Superior temporal gyrus (tissue), 1 donor: ENCODE measurements around the gene SPEF2.

Source experiments
- DNase-seq: peaks from one replicate; pipeline ENCODE4 v3.0.0-alpha.2; 2016; ENCODE audit errors: extremely low spot score

SPEF2 gene

DNA sequence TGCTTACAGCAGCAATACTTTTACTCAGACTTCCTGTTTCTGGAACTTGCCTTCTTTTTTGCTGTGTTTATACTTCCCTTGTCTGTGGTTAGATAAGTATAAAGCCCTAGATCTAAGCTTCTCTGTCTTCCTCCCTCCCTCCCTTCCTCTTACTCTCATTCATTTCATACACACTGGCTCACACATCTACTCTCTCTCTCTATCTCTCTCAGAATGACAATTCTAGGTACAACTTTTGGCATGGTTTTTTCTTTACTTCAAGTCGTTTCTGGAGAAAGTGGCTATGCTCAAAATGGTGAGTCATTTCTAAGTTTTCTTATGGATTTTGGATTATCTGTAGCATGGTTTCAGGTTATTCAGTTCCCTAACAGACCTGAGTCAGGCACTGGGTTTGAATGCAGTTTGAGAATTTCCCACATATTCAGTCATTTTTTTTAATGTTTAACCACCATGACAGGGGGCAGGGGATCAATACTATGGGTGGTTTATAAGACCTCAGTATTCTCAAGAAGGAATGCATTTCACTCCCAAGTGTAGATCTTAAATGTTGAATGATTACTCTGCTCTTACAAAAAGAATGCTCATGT lies 239.2 kb downstream of the SPEF2 start, which contains the start of gene IL7R:
TSS of gene IL7R (plus strand) at position 127 of the 587 bp plus-strand sequence. CDS start at position 214, 87 bp downstream.
- no peak for DNase-seq

DNA sequence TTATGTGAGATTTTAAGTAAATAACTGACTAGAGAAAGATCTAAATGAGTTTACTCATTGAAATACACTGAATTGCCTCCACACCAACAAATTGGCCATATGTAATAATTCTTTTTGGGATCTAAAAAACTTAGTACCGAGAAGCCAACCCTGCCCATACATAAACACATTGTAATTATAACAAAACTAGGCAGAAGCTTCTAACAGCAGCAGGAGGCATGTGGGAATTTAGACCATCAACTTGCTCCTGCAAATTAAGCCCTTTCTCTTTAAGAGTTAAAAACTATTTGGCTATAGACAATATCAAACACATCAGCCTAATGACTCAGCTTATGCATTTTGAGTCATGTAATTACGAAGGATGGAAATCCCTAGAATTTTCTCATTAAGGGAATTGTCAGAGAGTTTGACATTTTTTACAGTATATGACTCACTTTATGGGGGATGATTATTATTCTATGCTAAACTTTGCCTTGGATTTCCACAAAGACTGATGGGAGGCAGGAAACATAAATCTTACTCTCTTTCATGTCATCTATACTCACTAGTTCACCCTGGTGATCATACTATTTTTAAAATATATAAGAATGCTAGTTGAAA lies 240.0 kb downstream of the SPEF2 start:
- no peak for DNase-seq

DNA sequence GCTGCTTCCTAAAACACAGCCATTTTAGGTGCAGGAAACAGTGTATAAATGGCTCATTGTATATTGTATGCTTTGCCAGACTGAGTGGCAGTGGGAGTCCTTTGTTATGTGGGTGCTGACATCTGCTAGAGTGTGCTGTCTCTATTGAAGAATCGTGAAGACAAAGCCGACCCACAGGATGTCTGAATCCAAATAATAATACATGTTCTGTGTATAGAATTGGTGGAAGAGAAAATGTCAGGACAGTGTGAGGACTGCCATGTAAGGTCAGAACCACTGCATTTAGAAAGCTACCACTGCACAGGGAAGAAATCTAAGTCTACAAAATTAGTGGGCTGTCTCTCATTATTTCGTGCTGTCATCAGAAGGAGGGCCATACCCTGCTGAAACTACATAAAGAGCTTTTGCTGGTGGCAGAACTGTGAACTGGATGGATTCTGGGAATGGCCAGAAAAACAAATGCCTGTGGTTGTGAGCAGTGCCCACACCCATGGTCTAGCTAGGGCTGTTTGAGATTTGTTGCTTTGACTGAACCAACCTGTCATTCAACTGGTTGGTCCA lies 241.5 kb downstream of the SPEF2 start:
- peak; percentile 29 for DNase-seq

DNA sequence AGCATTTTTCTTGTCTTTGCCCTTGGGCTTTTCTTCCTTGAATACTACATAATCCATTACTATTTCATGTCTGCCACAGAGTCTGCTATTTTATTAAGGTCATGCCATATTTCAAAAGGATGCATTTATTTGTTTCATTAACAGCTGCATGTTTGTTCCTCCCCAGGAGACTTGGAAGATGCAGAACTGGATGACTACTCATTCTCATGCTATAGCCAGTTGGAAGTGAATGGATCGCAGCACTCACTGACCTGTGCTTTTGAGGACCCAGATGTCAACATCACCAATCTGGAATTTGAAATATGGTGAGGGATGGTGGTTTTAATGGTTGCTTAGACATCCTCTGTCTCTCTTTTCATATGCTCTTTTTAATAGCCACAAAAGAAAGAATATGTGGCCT lies 243.0 kb downstream of the SPEF2 start:
- no peak for DNase-seq

DNA sequence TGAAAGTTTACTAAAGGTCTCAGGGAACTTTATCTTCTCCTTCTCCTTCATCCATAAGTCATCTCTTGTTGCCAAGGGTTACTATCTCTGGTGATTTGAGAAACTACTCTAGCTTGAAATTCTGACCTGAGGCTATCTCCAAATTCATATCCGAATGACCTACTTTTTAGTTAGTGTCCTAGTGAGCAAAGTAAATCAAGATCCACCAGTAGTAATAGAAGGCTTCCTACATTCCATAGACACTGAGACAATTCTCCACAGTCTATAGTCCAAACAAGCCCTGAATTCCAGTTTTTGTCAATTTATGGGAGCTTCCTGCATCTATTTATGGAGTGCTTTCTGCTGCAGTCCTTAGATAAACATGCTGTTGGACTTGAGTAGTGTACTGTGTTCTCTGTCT lies 244.1 kb downstream of the SPEF2 start:
- no peak for DNase-seq

DNA sequence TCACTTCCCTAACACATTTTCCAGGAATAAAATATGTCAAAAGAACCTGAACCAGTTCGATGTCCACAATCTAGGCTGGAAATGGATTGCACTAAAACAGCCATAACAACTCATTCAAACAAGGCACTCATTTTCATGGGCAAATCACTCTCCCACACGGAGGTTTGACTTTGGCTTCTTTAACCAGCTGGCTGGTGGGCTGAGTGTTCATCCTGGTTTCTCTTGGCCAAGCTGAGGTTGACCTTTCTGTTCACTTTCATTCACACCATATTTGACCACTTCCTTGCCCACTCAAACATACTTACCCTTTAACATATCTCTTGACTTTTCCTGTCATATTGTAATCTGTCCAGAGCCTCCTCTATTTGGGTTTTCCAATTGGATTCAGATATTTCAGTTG lies 244.5 kb downstream of the SPEF2 start:
- DNase-seq = no peak

DNA sequence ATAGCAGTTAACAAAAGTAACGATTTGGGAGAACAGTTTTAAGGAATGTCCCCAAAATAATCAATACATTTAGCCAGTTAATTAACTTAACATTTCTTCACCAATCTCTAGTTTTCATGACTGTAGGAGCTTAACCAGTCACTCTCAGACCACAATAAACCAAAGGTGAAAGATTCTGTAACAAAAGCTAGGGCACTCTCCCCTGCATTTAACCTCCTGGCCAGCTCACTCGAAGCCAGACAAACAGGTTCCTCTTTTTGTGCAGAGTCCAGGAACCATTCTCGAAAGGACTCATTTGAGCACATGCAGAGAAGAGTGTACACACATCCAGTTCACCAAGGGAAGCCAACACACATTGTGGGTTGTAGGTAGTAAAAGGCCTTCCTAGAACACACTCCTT lies 245.5 kb downstream of the SPEF2 start:
- no peak for DNase-seq
